HEK293 (cell line): ENCODE results near the gene DDX49.

Experiments
- CTCF ChIA-PET: fragments of 350-600 bp; formaldehyde crosslinking; extraction: SDS; loops from one replicate; lab custom pipeline; 2021; ENCODE audit warnings: antibody characterized with exemption; lab: Yijun Ruan, JAX
- POLR2A ChIA-PET: fragments of 300-600 bp; formaldehyde crosslinking; extraction: SDS; loops from one replicate; lab custom pipeline; 2020; ENCODE audit warnings: antibody characterized with exemption, inconsistent platforms; lab: Yijun Ruan, JAX
- H3K27ac ChIP-seq: fragments of 200-500 bp; sonication (Bioruptor generic); 2 replicates; pipeline ENCODE4 v1.5.1; 2014; ENCODE audit warnings: low read depth, low read length, control low read depth, inconsistent platforms; ENCODE audit errors: extremely low read depth
- H3K36me3 ChIP-seq, 2 experiments: fragments of 200-500 bp in 1 of 2; sonication (Bioruptor generic) in 1 of 2; 1 replicate in 1 of 2; 2 replicates in 1 of 2; pipeline ENCODE4 v1.5.1; 2014 to 2017; ENCODE audit warnings: inconsistent platforms in 2 of 2, low read length in 2 of 2; ENCODE audit not compliant: control insufficient read depth in 2 of 2, insufficient read depth in 1 of 2
- H3K4me1 ChIP-seq: fragments of 200-500 bp; sonication (Bioruptor generic); 2 replicates; pipeline ENCODE4 v1.5.1; 2014; ENCODE audit warnings: mild to moderate bottlenecking, low read length, inconsistent platforms; ENCODE audit not compliant: control insufficient read depth, insufficient read depth
- H3K4me3 ChIP-seq: 2 replicates; pipeline ENCODE4 v1.5.1; 2011; ENCODE audit warnings: low read depth, mild to moderate bottlenecking, control low read depth, low read length, moderate library complexity
- H3K9me3 ChIP-seq: fragments of 200-500 bp; sonication (Bioruptor generic); 2 replicates; pipeline ENCODE4 v1.5.1; 2014; ENCODE audit warnings: low read depth, low read length, inconsistent platforms; ENCODE audit not compliant: control insufficient read depth, insufficient read depth
- BCL11A ChIP-seq: fragments of 450-650 bp; formaldehyde crosslinking; IDR thresholded peaks from 2 replicates; pipeline ENCODE4 v1.5.1; 2016; ENCODE audit warnings: low read depth, missing biosample characterization, missing genetic modification characterization
- KLF8 ChIP-seq: fragments of 450-650 bp; formaldehyde crosslinking; IDR thresholded peaks from 2 replicates; pipeline ENCODE4 v1.5.1; 2016; ENCODE audit warnings: missing biosample characterization, missing genetic modification characterization
- YY1 ChIP-seq: fragments of 450-650 bp; formaldehyde crosslinking; IDR thresholded peaks from 2 replicates; pipeline ENCODE4 v1.5.1; 2018; ENCODE audit warnings: missing biosample characterization, missing genetic modification characterization
- ZBTB48 ChIP-seq: fragments of 450-650 bp; formaldehyde crosslinking; IDR thresholded peaks from 2 replicates; pipeline ENCODE4 v1.5.1; 2016; ENCODE audit warnings: missing biosample characterization, missing genetic modification characterization
- ZNF10 ChIP-seq: fragments of 450-650 bp; formaldehyde crosslinking; IDR thresholded peaks from 2 replicates; pipeline ENCODE4 v1.5.1; 2017; ENCODE audit warnings: missing biosample characterization, missing genetic modification characterization
- ZNF24 ChIP-seq: fragments of 450-650 bp; formaldehyde crosslinking; IDR thresholded peaks from 2 replicates; pipeline ENCODE4 v1.5.1; 2016; ENCODE audit warnings: missing biosample characterization, missing genetic modification characterization
- ZNF248 ChIP-seq: fragments of 450-650 bp; formaldehyde crosslinking; IDR thresholded peaks from 2 replicates; pipeline ENCODE4 v1.5.1; 2017; ENCODE audit warnings: missing biosample characterization, missing genetic modification characterization
- ZNF514 ChIP-seq: fragments of 450-650 bp; formaldehyde crosslinking; IDR thresholded peaks from 2 replicates; pipeline ENCODE4 v1.5.1; 2016; ENCODE audit warnings: missing biosample characterization, missing genetic modification characterization
- ZNF558 ChIP-seq: fragments of 450-650 bp; formaldehyde crosslinking; IDR thresholded peaks from 2 replicates; pipeline ENCODE4 v1.5.1; 2016; ENCODE audit warnings: missing biosample characterization, missing genetic modification characterization
- ZNF701 ChIP-seq: fragments of 450-650 bp; formaldehyde crosslinking; IDR thresholded peaks from 2 replicates; pipeline ENCODE4 v1.5.1; 2016; ENCODE audit warnings: missing biosample characterization, missing genetic modification characterization
- ZNF792 ChIP-seq: fragments of 450-650 bp; formaldehyde crosslinking; IDR thresholded peaks from 2 replicates; pipeline ENCODE4 v1.5.1; 2016; ENCODE audit warnings: missing biosample characterization, missing genetic modification characterization
- ZXDB ChIP-seq: fragments of 450-650 bp; formaldehyde crosslinking; IDR thresholded peaks from 2 replicates; pipeline ENCODE4 v1.5.1; 2016; ENCODE audit warnings: missing biosample characterization, missing genetic modification characterization
- TF ChIP-seq, protein P1 (sequence below): fragments of 450-650 bp; formaldehyde crosslinking; IDR thresholded peaks from 2 replicates; pipeline ENCODE4 v1.5.1; 2016; ENCODE audit warnings: missing biosample characterization, missing genetic modification characterization
- TF ChIP-seq, protein P2 (sequence below): fragments of 450-650 bp; formaldehyde crosslinking; IDR thresholded peaks from 2 replicates; pipeline ENCODE4 v1.5.1; 2016; ENCODE audit warnings: missing biosample characterization, missing genetic modification characterization
- TF ChIP-seq, protein P3 (sequence below): fragments of 450-650 bp; formaldehyde crosslinking; IDR thresholded peaks from 2 replicates; pipeline ENCODE4 v1.5.1; 2017; ENCODE audit warnings: missing biosample characterization, missing genetic modification characterization
- TF ChIP-seq, protein P4 (sequence below): fragments of 450-650 bp; formaldehyde crosslinking; IDR thresholded peaks from 2 replicates; pipeline ENCODE4 v1.5.1; 2016; ENCODE audit warnings: missing biosample characterization, missing genetic modification characterization, borderline replicate concordance
- TF ChIP-seq, protein P5 (sequence below): fragments of 450-650 bp; formaldehyde crosslinking; IDR thresholded peaks from 2 replicates; pipeline ENCODE4 v1.5.1; 2016; ENCODE audit warnings: missing biosample characterization, missing genetic modification characterization
- TF ChIP-seq, protein P6 (sequence below): fragments of 450-650 bp; formaldehyde crosslinking; IDR thresholded peaks from 2 replicates; pipeline ENCODE4 v1.5.1; 2016; ENCODE audit warnings: missing biosample characterization, missing genetic modification characterization, low read depth

Gene DDX49

DNA sequence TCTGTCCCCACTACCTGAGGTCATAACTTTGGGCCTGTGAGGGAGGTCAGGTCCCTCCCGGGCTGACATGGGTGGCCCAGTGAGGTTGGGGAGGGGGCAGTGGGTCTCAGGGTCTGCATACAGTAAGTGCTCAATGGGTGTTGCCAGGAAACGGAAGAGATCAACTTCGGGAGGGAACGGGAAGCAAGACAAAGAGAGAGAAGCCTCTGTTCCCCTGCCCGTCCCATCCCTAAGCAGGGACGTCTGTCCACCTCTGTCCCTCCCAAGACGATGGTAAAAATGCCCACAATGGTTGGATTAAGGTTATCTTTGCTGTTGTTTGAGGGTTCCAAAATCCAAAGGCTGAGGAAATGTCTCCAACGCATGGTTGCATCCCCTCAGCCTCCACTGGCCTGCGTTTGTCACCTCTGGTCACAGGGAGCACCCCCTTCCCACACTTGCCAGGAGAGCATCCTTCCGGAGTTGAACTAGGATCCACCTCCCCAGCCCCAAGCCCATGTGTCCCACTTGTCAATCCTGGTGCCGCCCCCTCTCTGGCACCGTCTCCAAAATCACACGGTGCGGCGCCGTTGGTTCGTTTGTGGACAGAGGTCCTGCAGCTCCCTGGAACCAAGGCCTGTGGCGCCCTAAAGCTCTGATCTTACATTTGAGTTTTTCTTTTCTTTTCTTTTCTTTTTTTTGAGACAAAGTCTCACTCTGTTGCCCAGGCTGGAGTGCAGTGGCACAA is 22.3 kb downstream of the DDX49 start:
- CTCF ChIA-PET, result interaction anchor here (0.6 kb wide), 1 partner anchor 996 kb away, joined by 3 read pairs; no protein-coding TSS in a partner anchor

DNA sequence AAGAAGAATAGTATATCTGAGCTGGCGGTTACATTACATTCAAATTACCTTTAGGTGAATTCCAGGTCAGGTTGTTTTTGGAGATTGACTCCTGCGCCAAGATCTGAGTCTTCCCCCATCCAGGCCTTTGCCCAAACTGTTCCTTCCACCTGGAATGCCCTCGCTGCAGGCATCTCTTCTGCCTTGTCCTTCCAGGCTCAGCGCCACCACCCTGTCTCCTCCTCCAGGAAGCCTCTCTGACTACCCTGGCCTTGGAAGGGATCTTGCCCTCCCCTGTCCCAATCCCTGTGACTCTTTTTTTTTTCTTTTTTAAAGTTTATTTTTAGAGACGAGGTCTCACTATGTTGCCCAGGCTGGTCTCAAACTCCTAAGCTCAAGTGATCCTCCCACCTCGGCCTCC is 23.2 kb downstream of the DDX49 start:
- Histone ChIP-seq H3K27ac (no peak overlapping the region), H3K9me3 (no peaks in the 10 kb centered on the region), H3K36me3 (peaks cover 0 to 4% of the 10 kb centered on the region in 2 experiments; a peak in 2 of 3 replicates), H3K4me1 (peaks cover 2% of the 10 kb centered on the region; the same call in 1 of the 2 replicates), H3K4me3 (no peak overlapping the region)
- ChIA-PET POLR2A (no interaction called here), CTCF (interaction anchor here (4.5 kb wide), 1 partner anchor 44 kb away, joined by 23 read pairs; no protein-coding TSS in a partner anchor)
- TF ChIP-seq ZNF558 (tag by site-specific recombination) (no peak), ZNF701 (no peak), BCL11A (tag by site-specific recombination) (no peak), ZNF24 (tag by site-specific recombination) (no peak), KLF8 (tag by site-specific recombination) (no peak), ZXDB (tag by site-specific recombination) (no peak), ZNF514 (tag by site-specific recombination) (no peak), ZNF248 (tag by site-specific recombination) (no peak), YY1 (tag by site-specific recombination) (no peak)
- TF ChIP-seq, protein P1, sequence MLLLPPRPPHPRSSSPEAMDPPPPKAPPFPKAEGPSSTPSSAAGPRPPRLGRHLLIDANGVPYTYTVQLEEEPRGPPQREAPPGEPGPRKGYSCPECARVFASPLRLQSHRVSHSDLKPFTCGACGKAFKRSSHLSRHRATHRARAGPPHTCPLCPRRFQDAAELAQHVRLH (tag by site-specific recombination), result no peak
- TF ChIP-seq, protein P2, sequence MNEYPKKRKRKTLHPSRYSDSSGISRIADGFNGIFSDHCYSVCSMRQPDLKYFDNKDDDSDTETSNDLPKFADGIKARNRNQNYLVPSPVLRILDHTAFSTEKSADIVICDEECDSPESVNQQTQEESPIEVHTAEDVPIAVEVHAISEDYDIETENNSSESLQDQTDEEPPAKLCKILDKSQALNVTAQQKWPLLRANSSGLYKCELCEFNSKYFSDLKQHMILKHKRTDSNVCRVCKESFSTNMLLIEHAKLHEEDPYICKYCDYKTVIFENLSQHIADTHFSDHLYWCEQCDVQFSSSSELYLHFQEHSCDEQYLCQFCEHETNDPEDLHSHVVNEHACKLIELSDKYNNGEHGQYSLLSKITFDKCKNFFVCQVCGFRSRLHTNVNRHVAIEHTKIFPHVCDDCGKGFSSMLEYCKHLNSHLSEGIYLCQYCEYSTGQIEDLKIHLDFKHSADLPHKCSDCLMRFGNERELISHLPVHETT (tag by site-specific recombination), result no peak
- TF ChIP-seq, protein P3, sequence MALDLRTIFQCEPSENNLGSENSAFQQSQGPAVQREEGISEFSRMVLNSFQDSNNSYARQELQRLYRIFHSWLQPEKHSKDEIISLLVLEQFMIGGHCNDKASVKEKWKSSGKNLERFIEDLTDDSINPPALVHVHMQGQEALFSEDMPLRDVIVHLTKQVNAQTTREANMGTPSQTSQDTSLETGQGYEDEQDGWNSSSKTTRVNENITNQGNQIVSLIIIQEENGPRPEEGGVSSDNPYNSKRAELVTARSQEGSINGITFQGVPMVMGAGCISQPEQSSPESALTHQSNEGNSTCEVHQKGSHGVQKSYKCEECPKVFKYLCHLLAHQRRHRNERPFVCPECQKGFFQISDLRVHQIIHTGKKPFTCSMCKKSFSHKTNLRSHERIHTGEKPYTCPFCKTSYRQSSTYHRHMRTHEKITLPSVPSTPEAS (tag by site-specific recombination), result no peak
- TF ChIP-seq, protein P4, sequence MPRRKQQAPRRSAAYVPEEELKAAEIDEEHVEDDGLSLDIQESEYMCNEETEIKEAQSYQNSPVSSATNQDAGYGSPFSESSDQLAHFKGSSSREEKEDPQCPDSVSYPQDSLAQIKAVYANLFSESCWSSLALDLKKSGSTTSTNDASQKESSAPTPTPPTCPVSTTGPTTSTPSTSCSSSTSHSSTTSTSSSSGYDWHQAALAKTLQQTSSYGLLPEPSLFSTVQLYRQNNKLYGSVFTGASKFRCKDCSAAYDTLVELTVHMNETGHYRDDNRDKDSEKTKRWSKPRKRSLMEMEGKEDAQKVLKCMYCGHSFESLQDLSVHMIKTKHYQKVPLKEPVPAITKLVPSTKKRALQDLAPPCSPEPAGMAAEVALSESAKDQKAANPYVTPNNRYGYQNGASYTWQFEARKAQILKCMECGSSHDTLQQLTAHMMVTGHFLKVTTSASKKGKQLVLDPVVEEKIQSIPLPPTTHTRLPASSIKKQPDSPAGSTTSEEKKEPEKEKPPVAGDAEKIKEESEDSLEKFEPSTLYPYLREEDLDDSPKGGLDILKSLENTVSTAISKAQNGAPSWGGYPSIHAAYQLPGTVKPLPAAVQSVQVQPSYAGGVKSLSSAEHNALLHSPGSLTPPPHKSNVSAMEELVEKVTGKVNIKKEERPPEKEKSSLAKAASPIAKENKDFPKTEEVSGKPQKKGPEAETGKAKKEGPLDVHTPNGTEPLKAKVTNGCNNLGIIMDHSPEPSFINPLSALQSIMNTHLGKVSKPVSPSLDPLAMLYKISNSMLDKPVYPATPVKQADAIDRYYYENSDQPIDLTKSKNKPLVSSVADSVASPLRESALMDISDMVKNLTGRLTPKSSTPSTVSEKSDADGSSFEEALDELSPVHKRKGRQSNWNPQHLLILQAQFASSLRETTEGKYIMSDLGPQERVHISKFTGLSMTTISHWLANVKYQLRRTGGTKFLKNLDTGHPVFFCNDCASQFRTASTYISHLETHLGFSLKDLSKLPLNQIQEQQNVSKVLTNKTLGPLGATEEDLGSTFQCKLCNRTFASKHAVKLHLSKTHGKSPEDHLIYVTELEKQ (tag by site-specific recombination), result no peak
- TF ChIP-seq, protein P5, sequence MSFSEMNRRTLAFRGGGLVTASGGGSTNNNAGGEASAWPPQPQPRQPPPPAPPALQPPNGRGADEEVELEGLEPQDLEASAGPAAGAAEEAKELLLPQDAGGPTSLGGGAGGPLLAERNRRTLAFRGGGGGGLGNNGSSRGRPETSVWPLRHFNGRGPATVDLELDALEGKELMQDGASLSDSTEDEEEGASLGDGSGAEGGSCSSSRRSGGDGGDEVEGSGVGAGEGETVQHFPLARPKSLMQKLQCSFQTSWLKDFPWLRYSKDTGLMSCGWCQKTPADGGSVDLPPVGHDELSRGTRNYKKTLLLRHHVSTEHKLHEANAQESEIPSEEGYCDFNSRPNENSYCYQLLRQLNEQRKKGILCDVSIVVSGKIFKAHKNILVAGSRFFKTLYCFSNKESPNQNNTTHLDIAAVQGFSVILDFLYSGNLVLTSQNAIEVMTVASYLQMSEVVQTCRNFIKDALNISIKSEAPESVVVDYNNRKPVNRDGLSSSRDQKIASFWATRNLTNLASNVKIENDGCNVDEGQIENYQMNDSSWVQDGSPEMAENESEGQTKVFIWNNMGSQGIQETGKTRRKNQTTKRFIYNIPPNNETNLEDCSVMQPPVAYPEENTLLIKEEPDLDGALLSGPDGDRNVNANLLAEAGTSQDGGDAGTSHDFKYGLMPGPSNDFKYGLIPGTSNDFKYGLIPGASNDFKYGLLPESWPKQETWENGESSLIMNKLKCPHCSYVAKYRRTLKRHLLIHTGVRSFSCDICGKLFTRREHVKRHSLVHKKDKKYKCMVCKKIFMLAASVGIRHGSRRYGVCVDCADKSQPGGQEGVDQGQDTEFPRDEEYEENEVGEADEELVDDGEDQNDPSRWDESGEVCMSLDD (tag by site-specific recombination), result no peak

More for the DNA sequence above, 22.3 kb downstream of the DDX49 start:
- H3K27ac ChIP-seq, result no peak overlapping the region
- no peak overlapping the region; the same call in 1 of the 2 replicates for H3K4me3 ChIP-seq
- peaks cover 0 to 4% of the 10 kb centered on the region in 2 experiments; a peak in 2 of 3 replicates for H3K36me3 ChIP-seq
- no peaks in the 10 kb centered on the region for H3K9me3 ChIP-seq
- H3K4me1 ChIP-seq, result peaks cover 2% of the 10 kb centered on the region; the same call in 1 of the 2 replicates
- POLR2A ChIA-PET, result no interaction called here
- TF ChIP-seq ZNF792 (tag by site-specific recombination) (peak; percentile 87; the same call in 1 of the 2 replicates), ZNF10 (tag by site-specific recombination) (peak; percentile 70; the same call in 1 of the 2 replicates), ZBTB48 (tag by site-specific recombination) (0 out of 2 replicates have a peak, but pooled peaks have one; percentile 19)
- TF ChIP-seq, protein P6, sequence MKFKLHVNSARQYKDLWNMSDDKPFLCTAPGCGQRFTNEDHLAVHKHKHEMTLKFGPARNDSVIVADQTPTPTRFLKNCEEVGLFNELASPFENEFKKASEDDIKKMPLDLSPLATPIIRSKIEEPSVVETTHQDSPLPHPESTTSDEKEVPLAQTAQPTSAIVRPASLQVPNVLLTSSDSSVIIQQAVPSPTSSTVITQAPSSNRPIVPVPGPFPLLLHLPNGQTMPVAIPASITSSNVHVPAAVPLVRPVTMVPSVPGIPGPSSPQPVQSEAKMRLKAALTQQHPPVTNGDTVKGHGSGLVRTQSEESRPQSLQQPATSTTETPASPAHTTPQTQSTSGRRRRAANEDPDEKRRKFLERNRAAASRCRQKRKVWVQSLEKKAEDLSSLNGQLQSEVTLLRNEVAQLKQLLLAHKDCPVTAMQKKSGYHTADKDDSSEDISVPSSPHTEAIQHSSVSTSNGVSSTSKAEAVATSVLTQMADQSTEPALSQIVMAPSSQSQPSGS (tag by site-specific recombination), result no peak
